ENCODE results near the gene HS6ST3.

DNA sequence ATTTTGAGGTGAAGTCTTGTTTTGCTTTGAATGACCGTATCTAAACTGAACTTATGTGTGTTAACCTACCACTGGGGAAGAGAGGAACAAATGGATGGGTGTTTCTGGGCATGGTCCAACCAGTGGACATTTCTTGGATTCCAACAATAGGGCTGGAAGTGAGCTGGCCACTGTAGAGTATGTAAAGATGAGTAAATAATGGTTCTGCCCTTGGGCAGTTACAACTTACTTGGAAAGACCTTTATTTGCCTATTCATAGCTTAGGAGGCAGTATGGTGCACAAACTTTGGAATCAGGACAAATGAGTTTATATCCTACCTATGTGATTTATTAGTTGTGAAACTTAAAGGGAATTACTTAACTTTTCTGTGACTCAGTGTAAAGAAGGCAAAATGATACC, 429.5 kb downstream of the HS6ST3 start:
- TF ChIP-seq EZH2 (IDR thresholded peaks at IDR 0.05; ENCODE audit: insufficient read depth, poor library complexity, severe bottlenecking) (no peak), EZH2phosphoT487 (IDR thresholded peaks at IDR 0.05; ENCODE audit: insufficient read depth, low read depth) (no peak)

All from GM23248 (cell line).